OCI-LY7 (cell line): ENCODE data around the gene GMDS.

Experiments
- CTCF ChIP-seq: fragments of 200-600 bp; sonication (generic); conservative IDR thresholded peaks from 2 replicates; pipeline ENCODE4 v1.5.1; 2014; ENCODE audit warnings: mild to moderate bottlenecking, antibody characterized with exemption, low read length, moderate library complexity, mixed read lengths
- EZH2phosphoT487 ChIP-seq: fragments of 200-600 bp; sonication (generic); IDR thresholded peaks from 2 replicates; pipeline ENCODE4 v1.6.1; 2018; ENCODE audit warnings: low read depth, borderline replicate concordance, mild to moderate bottlenecking, mixed run types, antibody characterized with exemption, low read length, moderate library complexity, mixed read lengths

- TF ChIP-seq CTCF (no peak), EZH2phosphoT487 (no peak)
These were observed 284.8 kb downstream of the GMDS start for GRCh38 chr6:1960486-1961142.
